K562 (cell line): ENCODE data around the gene CCNY. TPM values are rescaled to one million over a fixed set of nuclear protein-coding genes. Genes with fewer than 3 reads are reported as not detected.
A peak's percentile ranks its signal among the peaks of the same experiment; 100 is the strongest.

Experiments
- ATAC-seq: fragments of 200-7000 bp; cut with Tn5 transposase; 3 replicates; pipeline ENCODE4 v1.9.1; 2020; ENCODE audit warnings: moderate library complexity
- BruUV-seq: library from RNA; stranded (reverse); fragments of 400-500 nt; replicated peaks from 2 replicates; lab custom pipeline; 2021; lab: Mats Ljungman, UMichigan
- CTCF ChIA-PET: fragments of 300-600 bp; formaldehyde crosslinking; extraction: SDS; loops from one replicate; lab custom pipeline; 2021; ENCODE audit warnings: low intra/inter-chr PET ratio; lab: Yijun Ruan, JAX
- POLR2A ChIA-PET: fragments of 300-600, 350-650 bp; sonication (Branson Sonifier 250); formaldehyde crosslinking; extraction: SDS; loops from one replicate; lab custom pipeline; 2021; ENCODE audit warnings: antibody characterized with exemption, inconsistent platforms; lab: Yijun Ruan, JAX
- DNase-seq, 4 experiments: peaks; one replicate each; pipeline versions ENCODE4 v3.0.0 to v3.0.0-alpha.2; 2011 to 2018; ENCODE audit warnings: low spot score in 3 of 4, mixed read lengths in 3 of 4; ENCODE audit errors: extremely low read depth in 1 of 4
- FAIRE-seq: peaks from 2 replicates; lab custom pipeline; 2011; peaks lifted over from hg19 to GRCh38; lab: Jason Lieb, UNC
- H2AFZ ChIP-seq: 2 replicates; pipeline ENCODE4 v1.6.0; 2011; ENCODE audit warnings: low read depth, low read length, control low read depth, inconsistent platforms
- H3K27ac ChIP-seq: fragments of 200-600 bp; 3 replicates; pipeline ENCODE4 v1.8.0; 2011; ENCODE audit warnings: low read depth, mild to moderate bottlenecking, control low read depth, inconsistent platforms, low read length, moderate library complexity, mixed read lengths; ENCODE audit errors: extremely low read depth
- H3K27me3 ChIP-seq, 2 experiments: fragments of 300-600 bp in 1 of 2; 2 replicates in 1 of 2; 3 replicates in 1 of 2; pipeline versions ENCODE4 v1.6.0 to v1.8.0; 2011; ENCODE audit warnings: inconsistent platforms in 2 of 2, low read length in 2 of 2, mild to moderate bottlenecking in 1 of 2, mixed read lengths in 1 of 2, moderate library complexity in 1 of 2; ENCODE audit not compliant: control insufficient read depth in 2 of 2, insufficient read depth in 2 of 2
- H3K36me3 ChIP-seq: fragments of 300-600 bp; 3 replicates; pipeline ENCODE4 v1.8.0; 2011; ENCODE audit warnings: mild to moderate bottlenecking, low read length, inconsistent platforms; ENCODE audit not compliant: control insufficient read depth, insufficient read depth
- H3K4me1 ChIP-seq, 2 experiments: fragments of 200-600 bp in 1 of 2; replicated peaks in 1 of 2; 2 replicates in 1 of 2; 3 replicates in 1 of 2; pipeline versions ENCODE4 v1.5.1 to v1.8.0; 2011; ENCODE audit warnings: inconsistent platforms in 2 of 2, low read length in 2 of 2, mild to moderate bottlenecking in 1 of 2, mixed read lengths in 1 of 2, moderate library complexity in 1 of 2; ENCODE audit not compliant: control insufficient read depth in 2 of 2, insufficient read depth in 2 of 2
- H3K4me2 ChIP-seq: 2 replicates; pipeline ENCODE4 v1.6.1; 2011; ENCODE audit warnings: low read length, control low read depth, inconsistent platforms, mixed read lengths; ENCODE audit not compliant: insufficient read depth
- H3K4me3 ChIP-seq: fragments of 200-600 bp; sonication (generic), shearing (Covaris generic); 2 replicates; pipeline ENCODE4 v1.5.1; 2016; ENCODE audit warnings: control low read depth, inconsistent platforms
- H3K79me2 ChIP-seq: fragments of 200-600 bp; 3 replicates; pipeline ENCODE4 v1.8.0; 2011; ENCODE audit warnings: low read length, inconsistent platforms; ENCODE audit not compliant: control insufficient read depth, insufficient read depth
- H3K9ac ChIP-seq, 2 experiments: 2 replicates each; pipeline versions ENCODE4 v1.6.0 to v1.6.1; 2011; ENCODE audit warnings: low read depth in 2 of 2, low read length in 2 of 2, control low read depth in 1 of 2, inconsistent platforms in 1 of 2, mild to moderate bottlenecking in 1 of 2, mixed read lengths in 1 of 2; ENCODE audit not compliant: insufficient read depth in 1 of 2
- H3K9me1 ChIP-seq: one replicate; pipeline ENCODE4 v1.6.0; 2011; ENCODE audit warnings: inconsistent platforms, mild to moderate bottlenecking, low read length, moderate library complexity; ENCODE audit not compliant: control insufficient read depth, insufficient read depth
- H3K9me3 ChIP-seq: replicated peaks from 2 replicates; pipeline ENCODE4 v1.5.1; 2011; ENCODE audit warnings: low read depth, low read length, inconsistent platforms; ENCODE audit not compliant: control insufficient read depth, insufficient read depth
- H4K20me1 ChIP-seq: replicated peaks from 2 replicates; pipeline ENCODE4 v1.6.1; 2011; ENCODE audit warnings: low read length, inconsistent platforms, mixed read lengths; ENCODE audit not compliant: control insufficient read depth, insufficient read depth
- JUND ChIP-seq, 2 experiments: IDR thresholded peaks; 2 replicates in 1 of 2; 3 replicates in 1 of 2; pipeline ENCODE4 v1.6.1; 2011; ENCODE audit warnings: borderline replicate concordance in 2 of 2, low read depth in 2 of 2, low read length in 2 of 2, improper control_type of control experiment in 1 of 2, missing biosample characterization in 1 of 2, missing genetic modification characterization in 1 of 2, missing genetic modification reagents in 1 of 2
- MXD1 ChIP-seq: fragments of 250-450 bp; sonication (Bioruptor Pico); IDR thresholded peaks from 2 replicates; pipeline ENCODE4 v1.8.0; 2021; ENCODE audit warnings: borderline replicate concordance, mild to moderate bottlenecking, moderate library complexity; ENCODE audit not compliant: poor library complexity, severe bottlenecking
- RFX1 ChIP-seq: fragments of 450-650 bp; IDR thresholded peaks from 2 replicates; pipeline ENCODE4 v1.6.1; 2016; ENCODE audit warnings: mild to moderate bottlenecking, moderate library complexity
- WHSC1 ChIP-seq: IDR thresholded peaks from one replicate; pipeline ENCODE4 v1.6.1; 2012; ENCODE audit warnings: low read length, control low read depth, inconsistent platforms
- WGBS: fragments of 100-300 bp; shearing (Covaris generic); methylation state at CpG from one replicate; pipeline ENCODE4 v1.1.6; 2016; ENCODE audit warnings: low coverage, mixed read lengths; ENCODE audit not compliant: insufficient coverage; ENCODE audit errors: missing lambda C conversion rate; 5-methylcytosine and 5-hydroxymethylcytosine counted together
- in situ Hi-C: fragments of 300-500 bp; cut with MboI; formaldehyde crosslinking; loops from 4 replicates; pipeline ENCODE4 v1.15.0; 2018; ENCODE audit warnings: inconsistent platforms, mixed read lengths
- intact Hi-C: fragments of 100-400 bp; cut with micrococcal nuclease; formaldehyde crosslinking; loops from 2 replicates; pipeline ENCODE4 v1.14.2; 2022
- polyA plus RNA-seq, 8 experiments: library from polyadenylated mRNA; depleted of rRNA in 4 of 8; stranded (reverse) in 5 of 8; unstranded in 3 of 8; fragments of >200 nt; fragmentation: Nextera tagmentation in 2 of 8; fragmentation: Illumina TruSeq in 1 of 8; extraction: Ambion mirVana in 2 of 8; extraction: Trizol in 1 of 8; gene quantifications; 2 replicates each; pipeline versions ENCODE4 v1.2.1 to v1.2.3, GENCODE V29; 2011 to 2014; ENCODE audit warnings: inconsistent platforms in 1 of 8, missing spikeins in 1 of 8
- total RNA-seq, 7 experiments: library from RNA; depleted of rRNA in 6 of 7; stranded (reverse); fragments of >200 nt in 6 of 7; fragmentation: Illumina TruSeq in 2 of 7; extraction: Trizol in 2 of 7; gene quantifications; 2 replicates each; pipeline versions ENCODE4 v1.2.1 to v1.2.3, GENCODE V29; 2011 to 2021; ENCODE audit warnings: low replicate concordance in 1 of 7

Gene CCNY
- total and polyA plus RNA-seq, 9 of the 15 experiments (the other 6 are each of a cell fraction or from before 2014, with no cell fraction given), result 8.4 to 109 (median 38.6) TPM

GRCh38 chr10:35464825-35465456 is 128.6 kb downstream of the CCNY start:
- CTCF ChIA-PET, result no interaction called here
- Histone ChIP-seq H4K20me1 (peaks cover 51% of the 10 kb centered on the region), H3K4me3 (no peak overlapping the region), H3K27me3 (no peaks in the 10 kb centered on the region), H3K4me1 (peaks cover 15 to 72% of the 10 kb centered on the region in 2 experiments), H3K27ac (no peak overlapping the region)
- no peak for DNase-seq
- no peak for ATAC-seq
- intact Hi-C loops, result no loop called here
- no TSS peak for BruUV-seq
- peak; percentile 48 for TF ChIP-seq RFX1
- no peak for TF ChIP-seq MXD1 (CRISPR knock-in tag)
- no peak for TF ChIP-seq JUND (IDR thresholded peaks at IDR 0.05; ENCODE audit: borderline replicate concordance, low read depth, low read length)
- no peak for TF ChIP-seq JUND (tag; IDR thresholded peaks at IDR 0.05; ENCODE audit: borderline replicate concordance, low read depth, low read length)
- no peak for TF ChIP-seq WHSC1
- TF ChIP-seq, all 486 proteins: peak for 1
- WGBS, result 79% methylated on average over 11 of the region's 11 CpGs
- no peak overlapping the region for H2AFZ ChIP-seq
- no peaks in the 10 kb centered on the region for H3K9me3 ChIP-seq
- no peak overlapping the region for H3K4me2 ChIP-seq
- FAIRE-seq, result no peak
- no peaks in the 10 kb centered on the region for H3K36me3 ChIP-seq
- POLR2A ChIA-PET, result interaction anchor here (0.9 to 1.2 kb wide), 2 partner anchors 11 to 86 kb away, joined by 3 read pairs; no protein-coding TSS in a partner anchor
- in situ Hi-C loops, result no loop called here
- no peak overlapping the region for H3K9ac ChIP-seq
- peaks cover 7% of the 10 kb centered on the region for H3K9me1 ChIP-seq
- H3K79me2 ChIP-seq, result peaks cover 100% of the 10 kb centered on the region
